RKO (cell line): Measurements from ENCODE around the gene MERTK.
"Not testable (repeated sequence)": the region's sequence is repeated elsewhere in the genome, so short reads cannot be mapped to it uniquely, and the experiment has no call there.

ENCODE experiments used
- DNase-seq: peaks from one replicate; pipeline ENCODE4 v3.0.0-alpha.2; 2016; ENCODE audit warnings: low spot score

MERTK gene

DNA sequence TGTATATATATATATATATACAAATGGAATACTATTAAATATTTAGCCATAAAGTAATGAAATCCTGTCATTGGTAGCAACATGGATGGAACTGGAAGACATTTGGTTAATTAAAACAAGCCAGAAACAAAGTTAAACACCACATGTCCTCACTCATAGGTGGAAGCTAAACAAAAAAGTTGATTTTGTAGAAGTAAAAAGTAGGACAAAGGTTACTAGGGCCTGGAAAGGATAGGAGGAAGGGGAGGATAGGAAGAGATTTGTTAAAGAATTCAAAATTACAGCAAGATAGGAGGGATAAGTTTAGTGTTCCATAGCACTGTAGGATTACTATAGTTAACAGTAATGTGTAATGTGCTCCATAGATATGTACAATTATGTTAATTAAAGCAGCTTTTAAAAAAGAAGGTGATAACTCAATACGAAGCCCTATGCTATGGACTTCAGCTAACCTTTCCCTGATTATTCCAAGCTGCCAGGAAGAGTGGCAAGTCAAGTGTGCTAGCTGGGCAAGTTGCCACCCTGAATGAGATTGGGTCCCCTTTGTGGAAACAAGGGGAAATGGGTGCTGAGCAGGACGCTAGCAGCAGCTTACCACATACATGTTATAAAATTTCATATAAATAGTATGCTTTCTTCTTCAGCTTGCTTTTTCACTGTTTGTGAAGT, 12.3 kb downstream of the MERTK start:
- DNase-seq: no peak

DNA sequence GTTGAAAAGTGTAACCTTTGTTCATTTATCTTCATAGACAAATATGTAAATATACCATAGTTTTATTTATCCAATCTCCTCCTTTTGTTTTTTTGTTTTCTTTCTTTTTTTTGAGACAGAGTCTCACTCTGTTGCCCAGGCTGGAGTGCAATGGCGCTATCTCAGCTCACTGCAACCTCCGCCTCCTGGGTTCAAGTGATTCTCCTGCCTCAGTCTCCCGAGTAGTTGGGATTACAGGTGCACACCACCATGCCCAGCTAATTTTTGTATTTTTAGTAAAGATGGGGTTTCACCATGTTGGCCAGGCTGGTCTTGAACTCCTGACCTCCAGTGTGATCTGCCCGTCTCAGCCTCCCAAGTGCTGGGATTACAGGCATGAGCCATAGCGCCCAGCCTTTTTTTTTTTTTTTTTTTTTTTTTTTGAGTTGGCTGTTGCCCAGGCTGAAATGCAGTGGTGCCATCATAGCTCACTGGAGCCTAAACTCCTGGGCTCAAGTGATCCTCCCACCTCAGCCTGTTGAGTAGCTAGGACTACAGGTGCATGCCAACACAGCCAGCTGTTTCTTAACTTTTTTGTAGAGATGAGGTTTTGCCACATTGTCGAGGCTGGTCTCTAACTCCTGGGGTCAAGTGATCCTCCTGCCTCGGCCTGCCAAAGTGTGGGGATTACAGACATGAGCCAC, 13.0 kb downstream of the MERTK start:
- not testable (repeated sequence) for DNase-seq

DNA sequence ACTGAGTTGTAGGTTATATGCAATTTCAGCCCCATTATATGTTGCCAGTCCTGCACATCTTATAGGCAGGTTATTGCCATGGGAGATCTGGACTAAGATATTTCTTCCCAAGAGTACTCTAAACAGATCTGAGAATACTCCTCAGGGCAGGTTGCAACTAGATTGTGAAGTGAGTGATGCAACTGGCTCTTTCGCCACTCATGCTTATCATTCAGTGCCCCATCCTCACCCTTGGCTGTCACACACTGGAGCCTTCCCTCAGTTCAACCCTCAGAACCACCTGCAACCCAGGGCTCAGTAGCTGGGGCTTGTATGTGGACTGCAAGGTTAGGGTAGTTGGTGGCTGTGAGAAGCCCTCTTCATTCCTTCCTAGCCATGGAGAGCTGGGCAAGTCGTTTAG, 14.1 kb downstream of the MERTK start:
- DNase-seq: no peak

DNA sequence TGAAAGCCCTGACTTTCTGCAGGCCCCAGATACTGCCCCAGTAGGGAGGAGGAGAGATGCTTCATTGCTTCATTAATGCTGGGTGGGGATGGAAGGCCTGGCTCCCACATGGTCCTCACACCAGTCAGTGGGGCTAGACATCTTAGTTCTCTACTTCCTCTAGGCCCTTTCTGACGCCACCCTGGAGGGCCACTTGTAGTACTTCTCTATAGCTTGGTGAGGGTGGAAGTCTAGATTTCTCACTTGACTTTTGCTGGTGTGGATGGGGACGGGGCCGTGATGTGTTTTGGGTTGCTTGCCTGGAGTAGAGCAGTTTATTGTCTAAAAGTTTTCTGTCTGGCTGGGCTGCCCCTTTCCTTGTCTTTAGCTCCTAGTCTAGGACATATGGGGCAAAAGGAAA, 18.7 kb downstream of the MERTK start:
- no peak for DNase-seq

DNA sequence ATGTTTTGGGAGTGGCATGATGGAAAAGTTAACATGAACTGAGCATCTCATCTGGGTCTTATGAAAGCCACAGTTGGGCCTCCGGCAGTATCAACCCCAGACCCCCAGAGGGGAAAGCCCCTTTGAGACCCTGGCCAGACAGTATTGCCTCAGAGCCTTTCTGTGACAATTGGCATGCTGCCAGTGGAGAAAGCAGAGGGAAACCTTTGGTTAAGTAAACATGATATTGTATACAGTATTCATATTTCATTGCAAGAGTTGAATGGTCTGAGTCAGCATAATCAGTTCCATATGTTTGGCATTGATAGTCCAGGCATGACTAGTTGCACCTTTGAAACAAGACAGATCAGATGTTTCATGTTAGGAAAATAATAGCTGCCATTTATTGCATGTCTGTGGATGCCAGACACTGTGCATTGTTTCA, 20.0 kb downstream of the MERTK start:
- no peak for DNase-seq

DNA sequence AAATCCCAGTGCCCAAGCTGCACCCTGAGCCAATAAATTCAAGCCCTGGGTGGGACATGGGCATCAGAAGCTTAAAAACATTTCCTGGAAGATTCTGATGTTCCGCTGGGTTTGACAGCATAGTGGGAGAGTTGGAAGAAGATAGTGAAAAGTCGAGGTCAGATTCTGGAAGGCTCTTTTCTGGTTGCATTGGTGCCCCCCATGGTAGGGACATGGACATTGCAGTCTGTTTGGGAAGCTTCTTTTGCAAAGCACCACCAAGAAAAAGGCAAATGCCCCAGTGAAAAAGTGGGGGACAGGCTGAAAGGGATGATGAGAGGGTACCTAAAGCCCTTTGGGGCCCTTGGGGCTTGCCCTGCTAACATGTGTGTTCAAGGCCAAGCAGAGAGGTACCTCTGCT, 21.0 kb downstream of the MERTK start:
- DNase-seq: no peak

DNA sequence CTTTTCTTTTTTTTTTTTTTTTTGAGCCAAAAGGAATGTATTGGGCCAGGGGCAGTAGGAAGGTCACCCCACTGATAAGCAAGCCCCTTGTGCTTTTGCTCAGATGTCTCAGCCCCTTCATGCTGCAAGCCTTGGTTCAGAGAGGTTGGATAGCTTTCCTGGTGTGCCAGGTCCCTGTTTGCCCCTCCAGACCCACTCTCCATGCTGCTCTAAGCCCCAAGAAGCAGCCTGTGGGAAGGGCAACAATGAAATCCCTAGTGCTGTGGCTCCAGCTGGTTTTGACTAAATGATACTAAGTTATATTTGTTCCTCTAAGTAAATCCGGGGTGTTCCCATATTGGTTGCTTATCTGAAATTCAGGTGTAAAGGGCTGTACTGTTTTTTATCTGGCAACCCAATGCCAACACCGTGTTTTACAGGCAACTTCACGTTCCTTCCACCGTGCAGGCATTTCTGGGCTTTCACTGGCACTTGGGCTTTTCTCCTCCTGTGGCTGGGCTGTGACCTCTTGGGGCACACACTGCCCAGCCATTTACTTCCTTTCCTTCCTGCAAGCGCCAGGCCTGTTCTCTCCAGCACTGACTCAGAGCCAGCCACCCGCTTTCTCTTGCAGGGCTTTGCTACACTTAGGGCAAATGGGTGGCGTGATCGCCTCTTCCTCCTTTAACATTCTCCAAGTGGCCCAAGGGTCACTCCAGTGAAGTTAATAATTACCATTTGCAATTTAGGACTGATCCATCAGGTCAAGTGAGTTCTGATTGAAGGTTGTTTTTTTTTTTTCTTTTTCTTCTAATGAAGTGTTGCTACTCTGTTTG, 21.6 kb downstream of the MERTK start:
- no peak for DNase-seq

DNA sequence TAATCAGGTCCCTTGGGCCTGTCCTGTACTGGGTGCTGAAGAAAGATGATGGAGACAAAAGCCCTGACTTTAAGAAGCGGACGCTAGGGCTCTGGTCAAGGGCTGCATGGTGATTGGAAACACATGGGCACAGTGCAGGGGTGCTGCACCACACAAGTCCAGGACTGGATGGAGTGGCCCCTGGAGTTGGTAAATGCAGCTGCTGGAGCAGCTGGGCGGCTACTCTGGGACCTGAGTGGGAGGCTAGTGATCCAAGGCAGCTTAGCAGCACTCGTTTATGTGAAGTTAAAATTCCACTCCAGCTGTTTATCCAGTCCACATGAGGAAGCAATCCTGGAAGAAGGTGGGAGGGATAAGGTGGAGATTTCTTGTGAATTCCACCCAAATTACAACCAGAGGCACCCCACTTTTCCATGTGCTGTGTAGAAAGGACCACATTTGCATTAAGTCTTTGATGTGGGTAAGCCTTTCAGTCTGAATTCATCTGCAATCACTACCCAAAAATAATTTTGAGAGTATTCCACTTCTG, 24.9 kb downstream of the MERTK start:
- no peak for DNase-seq

DNA sequence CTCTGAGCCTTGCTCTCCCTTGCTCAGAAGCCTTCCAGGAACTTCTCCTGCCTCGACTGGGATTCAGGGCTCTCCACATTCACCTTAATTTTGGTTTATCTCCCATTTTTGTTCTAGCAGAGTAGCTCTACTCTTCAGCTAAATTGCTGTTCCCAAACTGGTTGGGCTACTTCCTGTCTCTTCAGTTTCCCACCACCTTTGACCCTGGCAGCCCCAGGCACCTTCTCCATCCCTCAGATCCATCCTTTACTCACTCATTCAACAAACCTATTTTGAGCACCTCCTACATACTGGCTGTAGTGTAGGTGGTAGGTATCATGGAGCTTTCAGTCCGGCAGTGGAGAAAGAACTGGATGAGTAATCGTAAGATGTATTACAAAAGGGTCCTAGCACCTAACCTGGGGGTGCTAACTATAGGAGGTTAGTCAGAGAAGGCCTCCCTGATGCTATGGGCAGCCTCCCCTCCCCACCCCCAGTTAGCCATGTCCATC, 26.3 kb downstream of the MERTK start:
- DNase-seq: no peak

DNA sequence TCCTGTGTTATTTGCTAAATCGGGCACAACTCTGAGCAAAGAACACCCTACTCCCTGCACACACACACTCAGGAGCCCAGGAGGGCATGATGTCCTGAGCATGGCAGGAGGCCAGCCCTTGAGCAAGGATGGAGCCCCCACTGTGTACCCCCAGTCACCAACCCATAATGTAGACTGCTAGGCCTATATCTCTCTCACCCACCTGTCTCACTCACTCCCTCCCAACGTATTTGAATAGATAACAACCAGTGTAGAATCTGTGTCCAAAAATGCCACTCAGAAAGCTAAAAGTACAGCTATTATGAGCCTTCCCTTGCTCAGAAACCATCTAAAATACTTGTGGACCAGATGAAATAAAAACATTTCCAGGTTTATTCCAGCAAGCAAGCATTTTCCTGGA, 29.3 kb downstream of the MERTK start:
- no peak for DNase-seq

DNA sequence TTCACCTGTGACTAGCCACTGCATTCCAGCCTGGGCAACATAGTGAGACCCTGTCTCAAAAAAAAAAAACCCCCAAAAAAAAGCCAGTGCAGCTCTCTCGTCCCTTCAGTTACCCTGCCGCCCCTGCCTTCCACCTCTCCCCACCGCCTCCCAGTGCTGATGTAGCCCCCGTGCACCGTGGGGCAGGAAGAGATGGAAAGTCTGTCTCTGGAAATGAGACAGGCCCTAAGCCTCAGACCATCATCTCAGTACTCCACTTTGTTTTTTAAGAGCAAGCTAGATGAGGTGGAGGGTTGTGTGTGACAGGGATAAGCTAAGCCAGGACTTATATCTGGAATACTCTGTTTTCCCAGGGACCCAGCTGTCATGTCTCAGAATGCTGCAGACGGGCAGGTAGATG, 32.0 kb downstream of the MERTK start:
- no peak for DNase-seq

DNA sequence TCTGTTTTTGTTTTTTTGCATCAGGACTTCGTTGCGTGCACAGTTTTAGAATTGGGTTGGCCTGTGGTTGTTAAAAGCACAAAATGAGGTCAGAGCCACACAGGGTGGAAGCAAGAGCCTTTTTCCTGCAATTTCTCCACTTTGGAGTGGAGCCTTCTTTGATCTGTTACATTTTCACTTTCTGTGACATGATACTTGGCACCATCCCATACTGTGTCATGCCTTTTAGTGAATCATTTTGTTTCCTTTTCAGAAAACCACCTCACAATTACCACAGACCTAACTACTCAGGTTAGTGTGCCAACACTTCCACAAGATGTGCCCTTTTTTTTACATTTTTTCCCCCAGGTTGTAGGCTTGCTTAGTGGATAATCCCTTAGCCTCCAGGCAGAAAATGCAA, 32.5 kb downstream of the MERTK start:
- DNase-seq: peak; percentile 32

DNA sequence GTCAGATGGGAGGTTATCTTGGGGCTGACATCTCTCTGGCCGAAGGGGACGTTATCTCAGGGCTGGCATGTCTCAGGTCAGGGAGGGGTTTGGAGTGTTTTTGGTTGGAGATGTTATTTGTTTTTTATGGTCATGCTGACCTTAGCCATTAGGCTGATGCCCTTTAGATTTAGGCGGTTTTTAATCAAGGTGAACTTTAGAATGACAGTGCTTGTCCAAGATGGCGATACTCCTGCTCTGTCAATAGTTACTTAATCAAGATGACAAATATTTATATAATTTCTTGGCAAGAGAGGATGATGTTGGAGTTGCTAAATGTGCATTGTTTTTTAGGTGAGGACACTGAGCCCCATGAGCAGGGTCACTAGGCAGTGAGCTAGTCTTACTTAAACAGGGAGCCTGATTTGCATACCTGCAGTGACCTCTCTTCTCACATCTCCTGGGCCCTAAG, 34.5 kb downstream of the MERTK start:
- no peak for DNase-seq

DNA sequence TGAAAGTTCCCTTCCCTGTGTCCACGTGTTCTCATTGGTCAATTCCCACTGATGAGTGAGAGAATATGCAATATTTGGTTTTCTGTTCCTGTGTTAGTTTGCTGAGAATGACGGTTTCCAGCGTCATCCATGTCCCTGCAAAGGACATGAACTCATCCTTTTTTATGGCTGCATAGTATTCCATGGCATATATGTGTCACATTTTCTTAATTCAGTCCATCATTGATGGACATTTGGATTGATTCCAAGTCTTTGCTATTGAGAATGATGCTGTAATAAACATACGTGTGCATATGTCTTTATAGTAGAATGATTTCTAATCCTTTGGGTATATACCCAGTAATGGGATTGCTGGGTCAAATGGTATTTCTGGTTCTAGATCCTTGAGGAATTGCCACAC, 35.5 kb downstream of the MERTK start:
- DNase-seq: not testable (repeated sequence)

DNA sequence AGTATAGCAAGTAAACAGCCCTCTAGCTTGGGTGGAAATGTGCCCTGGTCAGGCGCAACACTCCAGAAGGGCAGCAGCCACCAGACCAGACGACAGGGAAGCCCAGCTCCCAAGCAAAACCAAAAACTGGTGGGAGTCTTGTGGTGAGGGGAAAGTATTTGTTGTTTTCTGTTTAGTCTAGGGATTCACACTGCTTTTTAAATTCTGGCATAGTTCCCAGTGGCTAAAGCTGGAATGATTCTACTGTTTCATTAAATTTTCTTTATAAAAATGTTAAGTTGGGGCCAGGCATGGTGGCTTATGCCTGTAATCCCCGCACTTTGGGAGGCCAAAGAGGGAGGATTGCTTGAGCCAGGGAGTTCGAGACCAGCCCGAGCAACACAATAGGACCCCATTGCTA, 38.5 kb downstream of the MERTK start:
- no peak for DNase-seq

DNA sequence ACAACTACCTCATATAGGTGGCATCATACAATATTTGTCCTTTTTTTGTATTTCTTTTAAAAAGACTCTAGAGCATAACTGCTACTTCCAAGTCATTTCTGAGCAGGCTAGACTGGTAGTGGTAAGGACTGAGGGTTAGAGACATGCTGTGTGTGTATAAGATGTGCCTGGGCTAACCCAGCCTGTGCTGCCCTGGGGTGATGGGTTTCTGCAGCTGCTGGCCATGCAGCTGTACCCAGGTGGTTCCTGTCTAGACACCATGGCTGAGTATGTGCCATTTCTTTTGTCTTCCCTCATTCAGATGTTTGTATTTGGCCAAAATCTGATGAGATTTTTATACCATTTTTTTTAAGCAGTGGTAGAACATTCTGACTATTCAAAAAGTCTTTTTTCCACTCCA, 40.0 kb downstream of the MERTK start:
- no peak for DNase-seq

DNA sequence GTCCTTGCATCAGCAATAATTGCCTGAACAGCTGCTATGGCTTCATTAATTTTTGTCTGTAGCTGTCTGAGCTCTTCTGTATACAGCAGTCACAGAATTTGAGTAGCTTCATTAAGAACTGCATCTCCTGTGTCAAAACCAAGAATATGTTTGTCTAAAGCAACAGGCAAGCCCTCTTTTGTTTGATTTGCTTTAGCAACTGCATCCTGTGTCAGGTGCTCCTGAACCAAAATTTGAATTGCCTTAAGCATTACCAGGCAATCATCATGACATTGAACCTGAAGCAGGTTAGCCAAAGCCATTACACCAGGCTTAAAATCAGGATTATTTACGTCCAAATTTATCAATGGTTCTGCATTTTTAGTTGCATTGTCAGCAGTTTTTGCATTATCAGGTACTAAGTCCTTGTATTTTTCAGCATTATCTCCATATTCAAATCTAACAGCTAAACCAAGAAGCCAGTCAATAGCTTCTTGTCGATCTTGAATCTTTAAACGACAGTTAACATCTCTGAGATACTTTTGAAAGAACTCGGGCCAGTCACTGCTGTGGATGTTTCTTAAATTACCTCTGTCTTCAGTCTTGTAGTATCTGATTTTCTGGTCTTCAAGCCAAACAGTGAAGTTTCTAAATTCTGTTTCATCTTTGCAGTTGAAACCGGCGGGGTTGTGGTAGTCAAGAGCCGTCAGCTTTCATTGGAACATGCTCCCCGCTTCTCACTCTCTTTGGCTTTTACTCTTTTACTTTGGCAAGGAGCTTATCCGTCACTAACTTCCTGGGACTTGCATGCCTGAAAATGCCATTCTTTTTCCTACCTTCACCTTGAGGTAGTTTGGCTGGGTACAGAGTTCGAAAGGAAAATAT, 42.2 kb downstream of the MERTK start:
- DNase-seq: no peak

DNA sequence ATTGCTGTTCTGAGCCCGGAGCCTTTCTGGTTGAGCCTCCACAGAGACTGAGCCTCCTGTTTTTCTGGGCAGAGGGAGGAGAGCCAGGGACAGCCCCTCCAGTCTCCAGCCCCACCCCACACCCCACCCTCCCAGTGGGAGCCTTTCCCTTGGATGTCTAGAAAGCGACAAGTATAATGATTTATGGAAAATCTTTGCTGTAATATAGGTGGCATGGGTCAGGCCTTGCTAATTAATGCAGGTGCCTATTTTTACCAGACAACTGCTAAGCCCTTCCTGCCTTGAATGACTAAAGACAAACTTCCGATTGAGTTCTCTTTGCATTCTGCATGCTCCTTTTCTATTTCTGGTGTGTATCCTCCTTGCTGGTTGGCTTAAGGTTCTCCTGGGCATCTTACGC, 43.1 kb downstream of the MERTK start:
- no peak for DNase-seq

DNA sequence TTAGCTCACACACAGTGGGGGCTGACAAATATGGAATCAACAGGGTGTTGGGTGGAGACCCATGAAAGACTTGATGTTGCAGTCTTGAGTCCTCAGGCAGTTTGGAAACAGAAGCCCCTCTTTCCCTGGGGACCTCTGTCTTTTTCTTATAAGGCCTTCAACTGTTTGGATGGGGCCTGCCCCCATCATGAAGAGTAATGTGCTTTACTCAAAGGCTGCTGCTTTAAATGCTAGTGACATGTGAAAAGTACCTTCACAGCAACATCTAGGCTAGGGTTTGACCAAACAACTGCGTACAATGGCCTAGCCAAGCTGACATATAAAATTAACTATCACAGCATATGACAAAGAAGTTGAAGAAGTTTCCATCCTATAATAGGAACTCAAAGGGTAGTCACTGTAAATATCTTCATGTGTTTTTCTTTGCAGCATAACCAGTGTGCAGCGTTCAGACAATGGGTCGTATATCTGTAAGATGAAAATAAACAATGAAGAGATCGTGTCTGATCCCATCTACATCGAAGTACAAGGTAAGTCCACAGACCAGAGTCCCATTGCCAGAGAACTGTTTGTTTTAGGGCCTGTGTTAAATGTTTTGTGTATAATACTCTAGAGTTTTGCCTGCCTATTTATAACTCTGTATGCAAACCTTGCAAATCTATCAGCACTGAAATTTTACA, 46.3 kb downstream of the MERTK start:
- DNase-seq: no peak

DNA sequence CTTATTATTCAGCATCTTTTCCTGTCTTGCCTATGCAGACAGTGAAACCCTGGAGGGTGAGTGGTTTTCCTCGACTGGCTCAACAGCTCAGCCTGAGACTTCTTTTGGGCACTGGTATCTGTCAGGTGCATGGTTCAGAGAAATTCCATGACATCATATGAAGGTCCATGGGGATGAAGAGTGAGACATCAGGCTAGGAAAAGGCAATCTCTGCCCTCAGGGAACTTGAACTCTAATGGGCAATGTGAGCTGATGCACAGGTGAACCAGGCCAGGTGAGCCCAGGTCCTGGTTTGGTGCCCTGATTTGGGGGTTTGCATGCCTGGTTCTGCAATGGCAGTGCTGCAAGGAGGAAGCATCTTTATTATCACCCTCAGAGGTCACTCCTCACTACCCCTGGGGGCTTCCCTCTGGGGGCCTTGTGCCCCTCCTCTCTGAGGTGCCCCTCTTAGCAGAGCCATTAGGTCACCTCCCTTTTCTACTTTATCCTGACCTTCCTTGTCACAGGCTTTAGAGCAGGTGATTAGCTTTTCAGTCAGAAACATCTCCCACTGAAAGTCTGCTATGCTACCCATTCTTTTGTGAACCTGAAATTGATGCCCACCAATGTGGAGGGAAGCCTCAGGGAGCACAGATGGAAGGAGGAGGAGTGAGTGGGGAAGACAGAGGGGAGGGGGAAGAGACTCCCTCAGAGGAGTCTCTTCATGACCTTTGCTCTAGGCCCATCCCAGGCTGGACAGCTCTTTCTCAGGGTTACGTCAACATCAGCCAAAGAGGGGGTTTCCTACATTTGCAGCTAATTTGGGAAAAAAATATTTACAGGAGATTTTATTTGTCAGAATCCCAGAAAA, 47.3 kb downstream of the MERTK start:
- DNase-seq: no peak
